Left ventricle myocardium inferior (tissue), 1 donor: ENCODE data around the gene NSUN6. TPM values are rescaled to one million over a fixed set of nuclear protein-coding genes. Genes with fewer than 3 reads are reported as not detected.
A peak's percentile ranks its signal among the peaks of the same experiment; 100 is the strongest.

ENCODE experiments used
- DNase-seq: peaks from one replicate; pipeline ENCODE4 v3.0.0-alpha.2; 2020
- H3K27ac ChIP-seq: fragments of 200-600 bp; replicated peaks from 2 replicates; pipeline ENCODE4 v1.8.0; 2021
- H3K27me3 ChIP-seq: fragments of 200-600 bp; 2 replicates; pipeline ENCODE4 v1.8.0; 2021; ENCODE audit warnings: low read depth
- H3K36me3 ChIP-seq: fragments of 200-600 bp; 2 replicates; pipeline ENCODE4 v1.8.0; 2021
- H3K4me1 ChIP-seq: fragments of 200-600 bp; 2 replicates; pipeline ENCODE4 v1.8.0; 2021
- H3K4me3 ChIP-seq: fragments of 200-600 bp; 2 replicates; pipeline ENCODE4 v1.8.0; 2021; ENCODE audit warnings: mild to moderate bottlenecking, moderate library complexity
- H3K9me3 ChIP-seq: fragments of 200-600 bp; replicated peaks from 2 replicates; pipeline ENCODE4 v1.8.0; 2021
- CTCF ChIP-seq: fragments of 200-600 bp; IDR thresholded peaks from 2 replicates; pipeline ENCODE4 v1.8.0; 2021; ENCODE audit warnings: antibody characterized with exemption, mild to moderate bottlenecking, borderline replicate concordance
- intact Hi-C: fragments of 100-400 bp; cut with micrococcal nuclease; formaldehyde crosslinking; loops from one replicate; pipeline ENCODE4 v1.11.0; 2022
- total RNA-seq: library from RNA; stranded (reverse); fragmentation: NEBNext Ultra II Directional; extraction: Animal tissue kit (Norgen Biotek cat#: 25700); gene quantifications from one replicate; pipeline ENCODE4 v1.2.1, GENCODE V29; 2021
- donor health status: DM: no; HTN: yes; CAD: no; lungs with severe emphysema.

NSUN6 gene
- total RNA-seq, 1 donor from 2014 or later, result 7.9 TPM

- peaks cover 56% of the 10 kb centered on the region for H3K36me3 ChIP-seq
- TF ChIP-seq CTCF, result no peak
- intact Hi-C loops, result no loop called here
These were observed 134.5 kb downstream of the NSUN6 start for GRCh38 chr10:18516851-18517250.

GRCh38 chr10:18514537-18514936, 136.8 kb downstream of the NSUN6 start:
- no peak for DNase-seq
- intact Hi-C loops, result no loop called here
- H3K36me3 ChIP-seq, result peaks cover 42% of the 10 kb centered on the region
- H3K4me3 ChIP-seq, result no peak overlapping the region
- H3K27me3 ChIP-seq, result no peaks in the 10 kb centered on the region
- TF ChIP-seq CTCF, result no peak
- H3K27ac ChIP-seq, result no peak overlapping the region
- H3K9me3 ChIP-seq, result no peaks in the 10 kb centered on the region
- H3K4me1 ChIP-seq, result no peaks in the 10 kb centered on the region

More at GRCh38 chr10:18516851-18517250, 134.5 kb downstream of the NSUN6 start:
- Histone ChIP-seq H3K4me3 (no peak overlapping the region), H3K27me3 (no peaks in the 10 kb centered on the region), H3K27ac (no peak overlapping the region), H3K4me1 (no peaks in the 10 kb centered on the region), H3K9me3 (no peaks in the 10 kb centered on the region)
- DNase-seq, result no peak

GRCh38 chr10:18508587-18508986, 142.8 kb downstream of the NSUN6 start:
- no peaks in the 10 kb centered on the region for H3K27me3 ChIP-seq
- no peaks in the 10 kb centered on the region for H3K9me3 ChIP-seq
- H3K4me1 ChIP-seq, result peaks cover 17% of the 10 kb centered on the region
- intact Hi-C loops, result no loop called here
- no peak overlapping the region for H3K4me3 ChIP-seq
- H3K36me3 ChIP-seq, result peaks cover 22% of the 10 kb centered on the region
- DNase-seq, result no peak
- H3K27ac ChIP-seq, result no peak overlapping the region
- no peak for TF ChIP-seq CTCF

- H3K36me3 ChIP-seq, result peaks cover 16% of the 10 kb centered on the region
- no peaks in the 10 kb centered on the region for H3K27me3 ChIP-seq
- peaks cover 17% of the 10 kb centered on the region for H3K4me1 ChIP-seq
- intact Hi-C loops, result no loop called here
- peak overlapping the region; percentile 10 for H3K4me3 ChIP-seq
- no peak for TF ChIP-seq CTCF
- H3K27ac ChIP-seq, result peak overlapping the region; percentile 74
- no peaks in the 10 kb centered on the region for H3K9me3 ChIP-seq
- no peak for DNase-seq
These were observed 145.8 kb downstream of the NSUN6 start for GRCh38 chr10:18505456-18506118.

- TF ChIP-seq CTCF, result no peak
- peak overlapping the region; percentile 74 for H3K27ac ChIP-seq
- intact Hi-C loops, result no loop called here
These were observed 147.2 kb downstream of the NSUN6 start for GRCh38 chr10:18504161-18504560.

More at GRCh38 chr10:18504161-18504560, 147.2 kb downstream of the NSUN6 start:
- H3K4me3 ChIP-seq, result no peak overlapping the region
- peaks cover 8% of the 10 kb centered on the region for H3K36me3 ChIP-seq
- H3K27me3 ChIP-seq, result no peaks in the 10 kb centered on the region
- DNase-seq, result no peak
- no peaks in the 10 kb centered on the region for H3K9me3 ChIP-seq
- peaks cover 20% of the 10 kb centered on the region for H3K4me1 ChIP-seq
